ENCODE measurements around the gene MEX3D. TPM values are rescaled to one million over a fixed set of nuclear protein-coding genes. Genes with fewer than 3 reads are reported as not detected.
"Not testable (repeated sequence)": the region's sequence is repeated elsewhere in the genome, so short reads cannot be mapped to it uniquely, and the experiment has no call there.

Gene MEX3D
- total RNA-seq, 5 donors from 2014 or later (not counting 1 experiment from before 2014, with no cell fraction given) = 2.1 to 7.7 (median 6.2) TPM

GRCh38 chr19:1549332-1549945 is 18.7 kb downstream of the MEX3D start:
- no peak overlapping the region for H3K27ac Mint-ChIP-seq
- H3K36me3 Mint-ChIP-seq = no peaks in the 10 kb centered on the region
- no peak overlapping the region for H3K27ac ChIP-seq (ENCODE audit: low read length)
- H3K4me1 ChIP-seq (ENCODE audit: control insufficient read depth in 1 of 2, extremely low read depth in 1 of 2, insufficient read depth in 2 of 2, low read length in 2 of 2) = peaks cover 0 to 7% of the 10 kb centered on the region in 2 experiments
- 76% methylated on average over 4 of the region's 4 CpGs for WGBS (ENCODE audit: insufficient coverage)
- H3K4me1 Mint-ChIP-seq = peaks cover 3 to 5% (median 4%) of the 10 kb centered on the region in 3 donors
- DNase-seq (no peak), ATAC-seq (replicated peaks in 1 of 4) (no peak)
- no peaks in the 10 kb centered on the region for H3K36me3 ChIP-seq (ENCODE audit: control insufficient read depth in 2 of 2, extremely low read depth in 1 of 2, insufficient read depth in 1 of 2, low read length in 1 of 2)
- no peak overlapping the region for H3K4me3 ChIP-seq (ENCODE audit: control insufficient read depth in 1 of 2, extremely low read depth in 1 of 2, low read length in 1 of 2)
- H3K9me3 ChIP-seq = no peaks in the 10 kb centered on the region
- peaks cover 16 to 31% of the 10 kb centered on the region in 2 donors for H3K27me3 Mint-ChIP-seq
- H3K27me3 ChIP-seq (replicated peaks in 1 of 2; ENCODE audit: control insufficient read depth in 2 of 2, extremely low read depth in 1 of 2, insufficient read depth in 2 of 2, low read length in 1 of 2) = peaks cover 0 to 52% of the 10 kb centered on the region in 2 experiments
- POLR2A ChIA-PET = no interaction called here
- H3K4me3 Mint-ChIP-seq = no peak overlapping the region
- no peaks in the 10 kb centered on the region for H3K9me3 Mint-ChIP-seq
- CTCF ChIA-PET = no interaction called here

GRCh38 chr19:1540365-1540925 is 27.7 kb downstream of the MEX3D start:
- Histone ChIP-seq H3K4me1 (ENCODE audit: control insufficient read depth in 1 of 2, extremely low read depth in 1 of 2, insufficient read depth in 2 of 2, low read length in 2 of 2) (no peaks in the 10 kb centered on the region), H3K9me3 (no peaks in the 10 kb centered on the region), H3K27ac (ENCODE audit: low read length) (no peak overlapping the region), H3K4me3 (ENCODE audit: control insufficient read depth in 1 of 2, extremely low read depth in 1 of 2, low read length in 1 of 2) (no peak overlapping the region), H3K27me3 (replicated peaks in 1 of 2; ENCODE audit: control insufficient read depth in 2 of 2, extremely low read depth in 1 of 2, insufficient read depth in 2 of 2, low read length in 1 of 2) (peaks cover 4 to 59% of the 10 kb centered on the region in 2 experiments), H3K36me3 (ENCODE audit: control insufficient read depth in 2 of 2, extremely low read depth in 1 of 2, insufficient read depth in 1 of 2, low read length in 1 of 2) (no peaks in the 10 kb centered on the region)
- ChIA-PET CTCF (no interaction called here), POLR2A (no interaction called here)
- DNase-seq (no peak), ATAC-seq (replicated peaks in 1 of 4) (no peak)
- Mint-ChIP-seq H3K9me3 (no peaks in the 10 kb centered on the region), H3K27me3 (peaks cover 14 to 30% of the 10 kb centered on the region in 2 donors), H3K27ac (no peak overlapping the region), H3K4me3 (no peak overlapping the region), H3K4me1 (no peaks in the 10 kb centered on the region), H3K36me3 (no peaks in the 10 kb centered on the region)
- 45% methylated on average over 10 of the region's 17 CpGs for WGBS (ENCODE audit: insufficient coverage)

- H3K4me3 Mint-ChIP-seq; POLR2A ChIA-PET; H3K36me3 ChIP-seq (ENCODE audit: control insufficient read depth in 2 of 2, extremely low read depth in 1 of 2, insufficient read depth in 1 of 2, low read length in 1 of 2); H3K4me3 ChIP-seq (ENCODE audit: control insufficient read depth in 1 of 2, extremely low read depth in 1 of 2, low read length in 1 of 2); H3K36me3 Mint-ChIP-seq; H3K4me1 Mint-ChIP-seq; H3K9me3 Mint-ChIP-seq; ATAC-seq (replicated peaks in 1 of 4); H3K27ac Mint-ChIP-seq; H3K4me1 ChIP-seq (ENCODE audit: control insufficient read depth in 1 of 2, extremely low read depth in 1 of 2, insufficient read depth in 2 of 2, low read length in 2 of 2); H3K27ac ChIP-seq (ENCODE audit: low read length); H3K9me3 ChIP-seq; DNase-seq: not testable (repeated sequence)
- H3K27me3 Mint-ChIP-seq = peaks cover 18 to 34% of the 10 kb centered on the region in 2 donors
- CTCF ChIA-PET = interaction anchor here in 1 of 2 donors (0.7 kb wide), 1 partner anchor 297 kb away, joined by 10 read pairs; no protein-coding TSS in a partner anchor
- peaks cover 4 to 64% of the 10 kb centered on the region in 2 experiments for H3K27me3 ChIP-seq (replicated peaks in 1 of 2; ENCODE audit: control insufficient read depth in 2 of 2, extremely low read depth in 1 of 2, insufficient read depth in 2 of 2, low read length in 1 of 2)
- 100% methylated on average over 1 of the region's 11 CpGs for WGBS (ENCODE audit: insufficient coverage)
Measured at GRCh38 chr19:1539749-1540148, 28.4 kb downstream of the MEX3D start.

GRCh38 chr19:1538978-1539377 is 29.1 kb downstream of the MEX3D start:
- peaks cover 4 to 66% of the 10 kb centered on the region in 2 experiments for H3K27me3 ChIP-seq (replicated peaks in 1 of 2; ENCODE audit: control insufficient read depth in 2 of 2, extremely low read depth in 1 of 2, insufficient read depth in 2 of 2, low read length in 1 of 2)
- Mint-ChIP-seq H3K4me1 (no peaks in the 10 kb centered on the region), H3K27ac (no peak overlapping the region), H3K36me3 (no peaks in the 10 kb centered on the region), H3K27me3 (peaks cover 18 to 32% of the 10 kb centered on the region in 2 donors), H3K9me3 (no peaks in the 10 kb centered on the region), H3K4me3 (no peak overlapping the region)
- H3K9me3 ChIP-seq = no peaks in the 10 kb centered on the region
- no peak for DNase-seq
- ChIA-PET POLR2A (no interaction called here), CTCF (no interaction called here)
- 56% methylated on average over 11 of the region's 15 CpGs for WGBS (ENCODE audit: insufficient coverage)
- no peaks in the 10 kb centered on the region for H3K36me3 ChIP-seq (ENCODE audit: control insufficient read depth in 2 of 2, extremely low read depth in 1 of 2, insufficient read depth in 1 of 2, low read length in 1 of 2)
- H3K27ac ChIP-seq (ENCODE audit: low read length) = no peak overlapping the region
- no peak for ATAC-seq (replicated peaks in 1 of 4)
- H3K4me3 ChIP-seq (ENCODE audit: control insufficient read depth in 1 of 2, extremely low read depth in 1 of 2, low read length in 1 of 2) = no peak overlapping the region
- no peaks in the 10 kb centered on the region for H3K4me1 ChIP-seq (ENCODE audit: control insufficient read depth in 1 of 2, extremely low read depth in 1 of 2, insufficient read depth in 2 of 2, low read length in 2 of 2)

- peaks cover 0 to 67% of the 10 kb centered on the region in 2 experiments for H3K27me3 ChIP-seq (replicated peaks in 1 of 2; ENCODE audit: control insufficient read depth in 2 of 2, extremely low read depth in 1 of 2, insufficient read depth in 2 of 2, low read length in 1 of 2)
- POLR2A ChIA-PET; H3K9me3 Mint-ChIP-seq; H3K27ac Mint-ChIP-seq; H3K36me3 Mint-ChIP-seq; H3K4me3 Mint-ChIP-seq; H3K36me3 ChIP-seq (ENCODE audit: control insufficient read depth in 2 of 2, extremely low read depth in 1 of 2, insufficient read depth in 1 of 2, low read length in 1 of 2); H3K4me1 Mint-ChIP-seq; CTCF ChIA-PET; H3K4me1 ChIP-seq (ENCODE audit: control insufficient read depth in 1 of 2, extremely low read depth in 1 of 2, insufficient read depth in 2 of 2, low read length in 2 of 2); ATAC-seq (replicated peaks in 1 of 4); H3K4me3 ChIP-seq (ENCODE audit: control insufficient read depth in 1 of 2, extremely low read depth in 1 of 2, low read length in 1 of 2); H3K9me3 ChIP-seq; DNase-seq; H3K27ac ChIP-seq (ENCODE audit: low read length): not testable (repeated sequence)
- H3K27me3 Mint-ChIP-seq = peaks cover 19 to 28% of the 10 kb centered on the region in 2 donors
- 85% methylated on average over 5 of the region's 7 CpGs for WGBS (ENCODE audit: insufficient coverage)
Measured at GRCh38 chr19:1535699-1536098, 32.4 kb downstream of the MEX3D start.

GRCh38 chr19:1534972-1535371 is 33.2 kb downstream of the MEX3D start:
- no peaks in the 10 kb centered on the region for H3K4me1 Mint-ChIP-seq
- H3K27me3 Mint-ChIP-seq = peaks cover 17 to 25% of the 10 kb centered on the region in 2 donors
- ChIA-PET POLR2A (no interaction called here), CTCF (interaction anchor here in 1 of 2 donors (0.7 kb wide), 1 partner anchor 198 kb away, joined by 5 read pairs; no protein-coding TSS in a partner anchor)
- no peak for ATAC-seq (replicated peaks in 1 of 4)
- no peak overlapping the region for H3K4me3 ChIP-seq (ENCODE audit: control insufficient read depth in 1 of 2, extremely low read depth in 1 of 2, low read length in 1 of 2)
- H3K27ac Mint-ChIP-seq = no peak overlapping the region
- H3K4me1 ChIP-seq (ENCODE audit: control insufficient read depth in 1 of 2, extremely low read depth in 1 of 2, insufficient read depth in 2 of 2, low read length in 2 of 2) = no peaks in the 10 kb centered on the region
- no peak overlapping the region for H3K4me3 Mint-ChIP-seq
- no peaks in the 10 kb centered on the region for H3K36me3 ChIP-seq (ENCODE audit: control insufficient read depth in 2 of 2, extremely low read depth in 1 of 2, insufficient read depth in 1 of 2, low read length in 1 of 2)
- no peaks in the 10 kb centered on the region for H3K9me3 Mint-ChIP-seq
- no peaks in the 10 kb centered on the region for H3K9me3 ChIP-seq
- 93% methylated on average over 4 of the region's 14 CpGs for WGBS (ENCODE audit: insufficient coverage)
- H3K36me3 Mint-ChIP-seq = no peaks in the 10 kb centered on the region
- H3K27ac ChIP-seq (ENCODE audit: low read length) = no peak overlapping the region
- DNase-seq = no peak
- peaks cover 0 to 61% of the 10 kb centered on the region in 2 experiments for H3K27me3 ChIP-seq (replicated peaks in 1 of 2; ENCODE audit: control insufficient read depth in 2 of 2, extremely low read depth in 1 of 2, insufficient read depth in 2 of 2, low read length in 1 of 2)

All from T-cell (primary cell).